ENCODE data around the gene PUDP.

DNA sequence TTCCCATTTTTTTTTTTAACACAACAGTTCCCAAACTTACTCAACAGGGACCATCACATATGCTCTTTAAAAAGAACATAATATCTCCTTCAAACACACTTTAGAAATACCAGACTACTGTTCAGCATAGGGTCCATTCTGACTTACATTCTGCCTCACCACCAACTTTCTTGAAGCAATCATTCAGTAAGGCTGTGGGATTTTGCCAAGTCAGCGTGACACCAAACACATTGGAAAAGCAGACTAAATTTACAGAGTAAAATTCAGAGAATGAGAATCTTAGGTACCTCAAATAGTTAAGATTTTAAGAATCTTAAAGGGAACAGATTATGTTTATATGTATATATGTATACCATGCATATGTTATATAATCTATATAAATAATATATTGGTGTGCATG is 7.2 kb upstream of the PUDP start:
- TF ChIP-seq POLR2A (IDR thresholded peaks at IDR 0.05): no peak
- TF ChIP-seq, protein P1, sequence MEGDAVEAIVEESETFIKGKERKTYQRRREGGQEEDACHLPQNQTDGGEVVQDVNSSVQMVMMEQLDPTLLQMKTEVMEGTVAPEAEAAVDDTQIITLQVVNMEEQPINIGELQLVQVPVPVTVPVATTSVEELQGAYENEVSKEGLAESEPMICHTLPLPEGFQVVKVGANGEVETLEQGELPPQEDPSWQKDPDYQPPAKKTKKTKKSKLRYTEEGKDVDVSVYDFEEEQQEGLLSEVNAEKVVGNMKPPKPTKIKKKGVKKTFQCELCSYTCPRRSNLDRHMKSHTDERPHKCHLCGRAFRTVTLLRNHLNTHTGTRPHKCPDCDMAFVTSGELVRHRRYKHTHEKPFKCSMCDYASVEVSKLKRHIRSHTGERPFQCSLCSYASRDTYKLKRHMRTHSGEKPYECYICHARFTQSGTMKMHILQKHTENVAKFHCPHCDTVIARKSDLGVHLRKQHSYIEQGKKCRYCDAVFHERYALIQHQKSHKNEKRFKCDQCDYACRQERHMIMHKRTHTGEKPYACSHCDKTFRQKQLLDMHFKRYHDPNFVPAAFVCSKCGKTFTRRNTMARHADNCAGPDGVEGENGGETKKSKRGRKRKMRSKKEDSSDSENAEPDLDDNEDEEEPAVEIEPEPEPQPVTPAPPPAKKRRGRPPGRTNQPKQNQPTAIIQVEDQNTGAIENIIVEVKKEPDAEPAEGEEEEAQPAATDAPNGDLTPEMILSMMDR (IDR thresholded peaks at IDR 0.05): no peak
- no peak for TF ChIP-seq POLR2AphosphoS5 (IDR thresholded peaks at IDR 0.05)
- no peak for TF ChIP-seq EP300 (IDR thresholded peaks at IDR 0.05)
